Aorta (tissue), 5 donors: ENCODE measurements around the gene MAML2. TPM values are rescaled to one million over a fixed set of nuclear protein-coding genes. Genes with fewer than 3 reads are reported as not detected.

ENCODE experiments used
- ATAC-seq: fragments of 200-7000 bp; cut with Tn5 transposase; one replicate; pipeline ENCODE4 v1.9.1; 2022; ENCODE audit warnings: moderate library complexity; ENCODE audit not compliant: low FRiP score
- DNase-seq, 2 donors: peaks; one replicate each; pipeline ENCODE4 v3.0.0-alpha.2; 2020
- H3K27ac ChIP-seq, 2 donors: one replicate each; pipeline ENCODE4 v1.5.1; 2013; ENCODE audit warnings: low read length in 2 of 2, mild to moderate bottlenecking in 2 of 2, moderate library complexity in 2 of 2, control low read depth in 1 of 2, inconsistent platforms in 1 of 2, low read depth in 1 of 2
- H3K27me3 ChIP-seq, 2 donors: one replicate each; pipeline ENCODE4 v1.6.1; 2013; ENCODE audit warnings: control low read depth in 1 of 2, low read length in 1 of 2, mild to moderate bottlenecking in 1 of 2, moderate library complexity in 1 of 2; ENCODE audit not compliant: insufficient read depth in 2 of 2, control insufficient read depth in 1 of 2
- H3K36me3 ChIP-seq, 2 donors: one replicate each; pipeline ENCODE4 v1.6.1; 2013; ENCODE audit warnings: control low read depth in 1 of 2, low read length in 1 of 2, mild to moderate bottlenecking in 1 of 2; ENCODE audit not compliant: insufficient read depth in 2 of 2, control insufficient read depth in 1 of 2
- H3K4me1 ChIP-seq, 2 donors: one replicate each; pipeline ENCODE4 v1.6.1; 2013; ENCODE audit warnings: low read length in 2 of 2, control low read depth in 1 of 2, mild to moderate bottlenecking in 1 of 2, moderate library complexity in 1 of 2; ENCODE audit not compliant: insufficient read depth in 2 of 2, control insufficient read depth in 1 of 2
- H3K4me3 ChIP-seq, 2 donors: one replicate each; pipeline ENCODE4 v1.5.1; 2013; ENCODE audit warnings: low read length in 2 of 2, control low read depth in 1 of 2, mild to moderate bottlenecking in 1 of 2
- H3K9me3 ChIP-seq: one replicate; pipeline ENCODE4 v1.6.1; 2013; ENCODE audit warnings: mild to moderate bottlenecking, low read length; ENCODE audit not compliant: control insufficient read depth
- WGBS, 2 donors: extraction: QIAGEN DNeasy Blood & Tissue Kit; methylation state at CpG; one replicate each; pipeline ENCODE4 v1.1.7; 2013; 5-methylcytosine and 5-hydroxymethylcytosine counted together
- intact Hi-C, 2 donors: fragments of 100-400 bp; cut with DNase I; formaldehyde crosslinking; loops; one replicate each; pipeline versions ENCODE4 v1.14.2 to v1.15.0; 2022
- polyA plus RNA-seq, 2 donors: library from polyadenylated mRNA; stranded (reverse); fragments of 200-250 nt; gene quantifications; one replicate each; pipeline ENCODE4 v1.2.3, GENCODE V29; 2013
- total RNA-seq, 2 donors: library from RNA; stranded (reverse); fragmentation: NEBNext Ultra II Directional; extraction: Animal tissue kit (Norgen Biotek cat#: 25700); gene quantifications; one replicate each; pipeline ENCODE4 v1.2.1, GENCODE V29; 2021
- donor health status: healthy with polysubstance abuse.
- donor health status: Bipolar disorder and iron deficiency.
- donor health status: DM: no; HTN: no; CAD: no.
- donor health status: DM: no; HTN: no; CAD: no.
- donor health status: DM: yes; HTN: yes; CAD: no.

Gene MAML2
- total and polyA plus RNA-seq, 4 donors: 6.0 to 27.5 (median 14.0) TPM

- H3K36me3 ChIP-seq: no peaks in the 10 kb centered on the region
- H3K9me3 ChIP-seq: no peaks in the 10 kb centered on the region
- intact Hi-C loops: no loop called here
- no peaks in the 10 kb centered on the region for H3K4me1 ChIP-seq
- H3K27me3 ChIP-seq: no peaks in the 10 kb centered on the region
- no peak overlapping the region for H3K4me3 ChIP-seq
- ATAC-seq: no peak
- WGBS, 2 donors: 94 to 96% methylated on average over 1 of the region's 1 CpG
- no peak for DNase-seq
- no peak overlapping the region for H3K27ac ChIP-seq
Observed at GRCh38 chr11:95961758-95962157, 381.2 kb downstream of the MAML2 start.

DNA sequence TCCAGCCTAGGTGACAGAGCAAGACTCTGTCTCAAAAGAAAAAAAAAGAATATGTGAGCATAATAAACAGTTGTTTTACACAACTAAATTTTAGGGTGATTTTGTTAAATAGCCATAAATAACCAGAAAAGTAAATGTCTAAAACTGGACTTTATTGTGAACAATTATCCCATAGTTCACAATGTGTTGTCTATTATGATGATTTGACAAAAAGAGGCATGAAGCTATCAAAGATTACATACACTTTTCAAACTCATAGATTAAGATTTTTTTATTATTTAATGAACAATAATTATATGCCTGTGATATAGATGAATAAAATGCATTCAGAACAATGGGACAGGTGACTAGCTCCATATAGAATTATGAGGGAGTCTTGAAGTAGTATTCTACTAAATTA, 392.1 kb downstream of the MAML2 start:
- Histone ChIP-seq H3K4me3 (no peak overlapping the region), H3K36me3 (no peaks in the 10 kb centered on the region), H3K27ac (no peak overlapping the region), H3K27me3 (no peaks in the 10 kb centered on the region), H3K9me3 (peaks cover 2% of the 10 kb centered on the region), H3K4me1 (no peaks in the 10 kb centered on the region)
- intact Hi-C loops: no loop called here
- no peak for ATAC-seq
- no peak for DNase-seq

GRCh38 chr11:95948637-95949036, 394.4 kb downstream of the MAML2 start:
- DNase-seq (no peak), ATAC-seq (no peak)
- H3K27ac ChIP-seq: no peak overlapping the region
- H3K36me3 ChIP-seq: no peaks in the 10 kb centered on the region
- H3K27me3 ChIP-seq: no peaks in the 10 kb centered on the region
- intact Hi-C loops: no loop called here
- 93 to 97% methylated on average over 3 of the region's 3 CpGs for WGBS, 2 donors
- peaks cover 4% of the 10 kb centered on the region for H3K9me3 ChIP-seq
- H3K4me1 ChIP-seq: no peaks in the 10 kb centered on the region
- H3K4me3 ChIP-seq: no peak overlapping the region

DNA sequence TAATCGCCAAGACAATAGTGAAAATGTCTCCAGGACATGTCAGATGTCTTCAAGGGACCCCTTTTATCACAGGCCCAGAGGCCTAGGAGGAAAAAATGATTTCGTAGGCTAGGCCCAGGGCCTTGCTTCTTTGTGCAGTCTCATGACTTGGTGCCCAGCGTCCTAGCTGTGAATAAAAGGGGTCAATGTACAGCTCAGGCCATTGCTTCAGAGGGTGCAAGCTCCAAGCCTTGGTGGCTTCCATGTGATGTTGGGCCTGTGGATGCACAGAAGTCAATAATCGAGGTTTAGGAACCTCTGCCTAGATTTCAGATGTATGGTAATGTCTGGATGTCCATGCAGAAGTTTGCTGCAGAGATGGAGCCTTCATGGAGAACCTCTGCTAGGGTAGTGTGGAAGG, 398.4 kb downstream of the MAML2 start:
- Histone ChIP-seq H3K4me1 (no peaks in the 10 kb centered on the region), H3K4me3 (no peak overlapping the region), H3K9me3 (peaks cover 4% of the 10 kb centered on the region), H3K27me3 (no peaks in the 10 kb centered on the region), H3K36me3 (no peaks in the 10 kb centered on the region), H3K27ac (no peak overlapping the region)
- DNase-seq: no peak
- intact Hi-C loops: no loop called here
- no peak for ATAC-seq
- WGBS, 2 donors: 82 to 89% methylated on average over 4 of the region's 4 CpGs

- H3K4me3 ChIP-seq: no peak overlapping the region
- H3K27ac ChIP-seq: no peak overlapping the region
- H3K36me3 ChIP-seq: no peaks in the 10 kb centered on the region
Observed at GRCh38 chr11:95943546-95943945, 399.4 kb downstream of the MAML2 start.

GRCh38 chr11:95939091-95939490, 403.9 kb downstream of the MAML2 start:
- no peaks in the 10 kb centered on the region for H3K27me3 ChIP-seq
- ATAC-seq: no peak
- intact Hi-C loops: no loop called here
- no peaks in the 10 kb centered on the region for H3K9me3 ChIP-seq
- no peak for DNase-seq
- H3K4me3 ChIP-seq: no peak overlapping the region
- H3K36me3 ChIP-seq: no peaks in the 10 kb centered on the region
- H3K4me1 ChIP-seq: no peaks in the 10 kb centered on the region
- WGBS, 2 donors: 91 to 92% methylated on average over 6 of the region's 6 CpGs
- H3K27ac ChIP-seq: no peak overlapping the region

More at GRCh38 chr11:95943546-95943945, 399.4 kb downstream of the MAML2 start:
- H3K4me1 ChIP-seq: no peaks in the 10 kb centered on the region
- H3K9me3 ChIP-seq: peaks cover 1% of the 10 kb centered on the region
- intact Hi-C loops: no loop called here
- WGBS, 2 donors: 81 to 86% methylated on average over 1 of the region's 1 CpG
- DNase-seq (no peak), ATAC-seq (no peak)
- H3K27me3 ChIP-seq: no peaks in the 10 kb centered on the region

DNA sequence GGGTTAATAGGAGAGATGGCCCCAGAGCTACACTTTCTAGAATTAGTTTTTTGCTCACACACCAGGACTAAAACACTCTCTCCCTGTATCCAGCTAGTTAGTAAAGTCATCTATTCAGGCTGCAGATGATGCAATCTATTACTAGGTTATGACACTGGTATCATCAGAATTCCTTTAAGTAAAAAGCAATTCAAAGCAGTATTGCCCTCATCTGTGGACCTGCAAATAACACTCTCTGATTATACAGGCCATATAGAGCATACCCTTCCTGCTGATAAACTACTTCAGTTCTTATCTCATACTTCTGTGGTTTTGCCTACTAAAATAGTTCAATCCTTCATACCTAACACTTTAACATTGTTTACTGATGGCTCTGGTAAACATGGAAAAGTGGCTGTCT, 405.6 kb downstream of the MAML2 start:
- intact Hi-C loops: no loop called here
- Histone ChIP-seq H3K27me3 (no peaks in the 10 kb centered on the region), H3K4me1 (no peaks in the 10 kb centered on the region), H3K9me3 (no peaks in the 10 kb centered on the region), H3K4me3 (no peak overlapping the region), H3K27ac (no peak overlapping the region), H3K36me3 (no peaks in the 10 kb centered on the region)
- no peak for ATAC-seq
- no peak for DNase-seq

- Histone ChIP-seq H3K27ac (no peak overlapping the region), H3K4me1 (no peaks in the 10 kb centered on the region), H3K36me3 (no peaks in the 10 kb centered on the region), H3K27me3 (no peaks in the 10 kb centered on the region), H3K4me3 (no peak overlapping the region), H3K9me3 (peaks cover 2% of the 10 kb centered on the region)
- DNase-seq (peak in 1 of 2 donors; percentile 24), ATAC-seq (no peak)
- WGBS, 2 donors: 88 to 95% methylated on average over 5 of the region's 5 CpGs
- intact Hi-C loops: no loop called here
Observed at GRCh38 chr11:95933594-95933993, 409.4 kb downstream of the MAML2 start.

DNA sequence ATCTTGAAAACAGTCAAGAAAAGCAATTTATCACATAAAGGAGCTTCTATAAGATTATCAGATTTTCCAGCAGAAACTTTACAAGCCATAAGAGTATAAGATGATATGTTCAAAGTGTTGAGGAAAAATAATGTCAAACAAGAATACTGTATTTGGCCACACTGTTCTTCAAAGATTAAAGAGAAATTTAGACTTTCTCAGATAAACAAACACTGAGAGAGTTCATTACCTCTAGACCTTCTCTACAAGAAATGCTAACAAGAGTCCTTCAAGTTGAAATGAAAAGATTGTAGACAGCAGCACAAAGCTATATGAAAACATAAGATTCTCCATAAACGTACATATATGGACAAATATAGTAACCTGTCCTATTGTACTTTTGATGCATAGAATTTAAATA, 411.1 kb downstream of the MAML2 start:
- no peaks in the 10 kb centered on the region for H3K36me3 ChIP-seq
- no peaks in the 10 kb centered on the region for H3K4me1 ChIP-seq
- H3K4me3 ChIP-seq: no peak overlapping the region
- peaks cover 2% of the 10 kb centered on the region for H3K9me3 ChIP-seq
- no peak overlapping the region for H3K27ac ChIP-seq
- no peaks in the 10 kb centered on the region for H3K27me3 ChIP-seq
- DNase-seq: no peak
- intact Hi-C loops: no loop called here
- WGBS, 2 donors: 79% methylated on average over 1 of the region's 1 CpG
- ATAC-seq: no peak
